ENCODE data around the gene ZMYND8.

DNA sequence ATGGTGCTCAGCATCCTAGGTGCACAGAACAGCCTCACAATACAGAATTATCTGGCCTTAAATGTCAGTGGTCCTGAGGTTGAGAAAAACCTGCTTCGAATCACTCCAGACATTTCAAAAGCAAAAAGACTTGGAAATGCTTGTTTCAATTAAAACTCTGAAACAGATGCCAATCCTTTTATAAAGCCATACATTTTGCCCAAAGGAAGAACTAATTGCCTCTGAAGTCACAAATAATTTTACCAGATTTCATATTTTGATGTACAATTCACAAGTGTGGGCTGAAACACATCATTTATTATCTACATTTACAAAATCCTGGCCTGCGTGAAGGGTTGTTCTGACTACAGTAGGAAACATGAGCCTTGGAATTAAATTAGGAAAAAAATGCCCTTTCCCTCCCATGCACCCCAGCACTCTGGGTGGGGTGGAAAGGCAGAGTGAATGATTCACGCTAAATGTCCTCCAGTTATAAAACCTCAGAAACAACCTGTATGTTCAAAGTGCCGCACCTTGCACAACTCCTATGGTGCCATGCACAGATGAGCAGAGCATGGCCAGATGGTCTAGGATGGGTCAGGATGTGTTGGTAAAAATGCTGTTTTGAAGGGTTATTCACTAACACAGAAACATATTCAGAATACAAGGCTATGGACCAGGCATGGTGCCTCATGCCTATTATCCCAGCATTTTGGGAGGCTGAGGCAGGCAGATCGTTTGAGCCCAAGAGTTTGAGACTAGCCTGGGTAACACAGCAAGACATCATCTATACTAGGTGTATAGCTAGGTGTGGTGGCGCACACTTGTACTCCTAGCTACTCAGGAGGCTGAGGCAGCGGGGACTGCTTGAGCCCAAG lies 87.0 kb downstream of the ZMYND8 start:
- TF ChIP-seq CTCF (IDR thresholded peaks at IDR 0.05) (no peak), POLR2A (IDR thresholded peaks at IDR 0.05) (no peak), EP300 (IDR thresholded peaks at IDR 0.05; ENCODE audit: low read depth) (no peak)
